Measurements from ENCODE around the gene DLL3.

The DLL3 gene

DNA sequence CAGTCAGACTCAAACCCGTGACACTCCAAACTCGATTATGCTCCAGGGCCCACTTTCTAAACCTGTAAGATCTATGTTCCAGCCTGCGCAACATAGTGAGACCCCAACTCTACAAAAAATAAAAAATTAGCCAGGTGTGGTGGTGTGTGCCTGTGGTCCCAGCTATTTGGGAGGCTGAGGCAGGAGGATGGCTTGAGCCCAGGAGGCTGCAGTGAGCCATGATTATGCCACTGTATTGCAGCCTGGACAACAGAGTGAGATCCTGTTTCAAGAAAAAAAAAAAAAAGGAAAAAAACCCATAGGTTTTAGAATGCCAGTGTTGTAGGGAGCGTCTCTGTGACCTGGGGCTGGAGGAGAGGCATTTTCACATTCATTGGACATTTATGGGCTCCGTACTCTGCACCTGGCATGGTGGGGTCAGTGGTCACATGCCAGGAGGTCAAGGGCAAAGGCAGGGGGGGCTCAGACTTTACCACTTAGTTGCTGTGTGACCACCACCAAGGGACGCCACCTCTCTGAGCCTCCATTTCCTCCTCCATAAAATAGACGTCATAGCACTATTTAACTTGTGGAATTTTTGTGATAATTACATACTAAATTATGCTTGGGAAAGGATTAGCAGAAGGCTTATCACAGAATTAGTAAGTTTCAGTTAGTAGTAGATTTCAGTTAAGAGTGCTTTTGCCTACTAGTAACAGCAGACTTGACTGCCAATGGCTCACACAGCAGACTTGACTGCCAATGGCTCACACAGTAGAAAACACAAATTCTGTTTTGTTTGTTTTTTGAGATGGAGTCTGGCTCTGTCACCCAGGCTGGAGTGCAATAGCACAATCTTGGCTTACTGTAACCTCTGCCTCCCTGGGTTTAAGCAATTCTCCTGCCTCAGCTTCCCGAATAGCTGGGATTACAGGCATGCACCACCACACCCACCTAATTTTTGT lies 22.1 kb downstream of the DLL3 start:
- TF ChIP-seq, protein P1, sequence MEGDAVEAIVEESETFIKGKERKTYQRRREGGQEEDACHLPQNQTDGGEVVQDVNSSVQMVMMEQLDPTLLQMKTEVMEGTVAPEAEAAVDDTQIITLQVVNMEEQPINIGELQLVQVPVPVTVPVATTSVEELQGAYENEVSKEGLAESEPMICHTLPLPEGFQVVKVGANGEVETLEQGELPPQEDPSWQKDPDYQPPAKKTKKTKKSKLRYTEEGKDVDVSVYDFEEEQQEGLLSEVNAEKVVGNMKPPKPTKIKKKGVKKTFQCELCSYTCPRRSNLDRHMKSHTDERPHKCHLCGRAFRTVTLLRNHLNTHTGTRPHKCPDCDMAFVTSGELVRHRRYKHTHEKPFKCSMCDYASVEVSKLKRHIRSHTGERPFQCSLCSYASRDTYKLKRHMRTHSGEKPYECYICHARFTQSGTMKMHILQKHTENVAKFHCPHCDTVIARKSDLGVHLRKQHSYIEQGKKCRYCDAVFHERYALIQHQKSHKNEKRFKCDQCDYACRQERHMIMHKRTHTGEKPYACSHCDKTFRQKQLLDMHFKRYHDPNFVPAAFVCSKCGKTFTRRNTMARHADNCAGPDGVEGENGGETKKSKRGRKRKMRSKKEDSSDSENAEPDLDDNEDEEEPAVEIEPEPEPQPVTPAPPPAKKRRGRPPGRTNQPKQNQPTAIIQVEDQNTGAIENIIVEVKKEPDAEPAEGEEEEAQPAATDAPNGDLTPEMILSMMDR (IDR thresholded peaks at IDR 0.05; ENCODE audit: extremely low read depth, missing control alignments): no peak
- DNase-seq (ENCODE audit: low spot score): no peak

- no peak for DNase-seq (ENCODE audit: low spot score)
- TF ChIP-seq, protein P1 (IDR thresholded peaks at IDR 0.05; ENCODE audit: extremely low read depth, missing control alignments): no peak
Observed at GRCh38 chr19:39524495-39524894, 25.7 kb downstream of the DLL3 start.

DNA sequence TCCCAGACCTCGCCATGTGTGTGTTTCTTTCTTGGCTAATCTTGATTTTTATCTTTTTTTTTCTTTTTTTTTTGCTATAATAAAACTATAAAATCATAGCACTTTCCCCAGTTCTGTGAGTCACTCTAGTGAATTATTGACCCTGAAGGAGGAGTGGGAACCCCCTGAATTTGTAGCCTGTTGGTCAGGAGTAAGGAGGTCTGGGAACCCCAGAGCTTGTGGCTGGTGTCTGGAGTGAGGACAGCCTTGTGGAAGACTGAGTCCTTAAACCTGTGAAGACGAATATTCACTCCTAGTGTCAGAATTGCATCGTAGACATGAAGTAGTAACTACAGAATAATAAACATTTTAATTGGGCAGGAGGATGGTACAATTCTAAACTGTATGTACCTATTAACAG lies 26.5 kb downstream of the DLL3 start:
- no peak for DNase-seq (ENCODE audit: low spot score)
- TF ChIP-seq, protein P1 (IDR thresholded peaks at IDR 0.05; ENCODE audit: extremely low read depth, missing control alignments): no peak

- TF ChIP-seq, protein P1 (IDR thresholded peaks at IDR 0.05; ENCODE audit: extremely low read depth, missing control alignments): no peak
Observed at GRCh38 chr19:39531834-39532232, 33.1 kb downstream of the DLL3 start.

DNA sequence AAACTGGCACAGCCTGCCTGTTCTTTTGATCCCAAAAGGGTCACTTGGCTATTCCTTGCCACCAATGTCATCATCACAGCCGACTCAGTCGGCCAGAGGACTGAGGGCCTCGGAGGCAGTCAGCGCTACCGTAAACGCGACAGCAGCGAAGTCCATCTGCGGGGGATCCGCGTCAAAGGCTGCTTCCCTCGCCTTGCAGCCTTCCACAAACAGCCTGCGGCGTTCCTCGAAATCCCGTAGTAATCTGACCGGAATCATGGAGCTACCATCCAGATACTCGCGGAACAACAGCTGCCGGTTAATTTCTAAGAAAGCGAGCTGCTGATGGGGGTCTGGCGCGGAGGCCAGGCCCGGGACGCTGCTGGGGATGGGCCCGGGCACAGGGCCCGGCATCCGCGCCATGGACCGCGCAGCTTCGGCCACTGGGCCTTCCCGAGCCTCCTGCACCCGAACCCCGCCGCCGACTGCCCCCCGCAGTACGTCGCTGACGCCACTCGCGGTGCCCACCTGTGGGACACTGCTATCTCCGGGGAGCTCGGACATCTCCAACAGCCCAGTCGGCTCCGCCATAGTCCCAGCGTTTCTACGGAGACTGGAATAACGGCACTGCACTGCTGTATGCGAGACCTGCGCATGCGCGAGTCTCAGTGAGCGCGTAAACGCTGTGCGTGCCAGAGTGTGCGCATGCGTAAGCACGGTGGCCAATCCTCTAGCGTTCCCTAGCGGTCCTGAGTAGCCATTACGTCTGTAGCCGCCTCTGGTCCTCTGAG lies 33.7 kb downstream of the DLL3 start, which contains the start of gene EID2B:
Gene EID2B (minus strand): TSS at position 620 of the 770 bp plus-strand sequence. CDS start 50 bp downstream, at position 570.
- TF ChIP-seq, protein P1 (IDR thresholded peaks at IDR 0.05; ENCODE audit: extremely low read depth, missing control alignments): peak; percentile 96
- DNase-seq (ENCODE audit: low spot score): peak; percentile 98

More at GRCh38 chr19:39531834-39532232, 33.1 kb downstream of the DLL3 start:
- DNase-seq (ENCODE audit: low spot score): no peak

DNA sequence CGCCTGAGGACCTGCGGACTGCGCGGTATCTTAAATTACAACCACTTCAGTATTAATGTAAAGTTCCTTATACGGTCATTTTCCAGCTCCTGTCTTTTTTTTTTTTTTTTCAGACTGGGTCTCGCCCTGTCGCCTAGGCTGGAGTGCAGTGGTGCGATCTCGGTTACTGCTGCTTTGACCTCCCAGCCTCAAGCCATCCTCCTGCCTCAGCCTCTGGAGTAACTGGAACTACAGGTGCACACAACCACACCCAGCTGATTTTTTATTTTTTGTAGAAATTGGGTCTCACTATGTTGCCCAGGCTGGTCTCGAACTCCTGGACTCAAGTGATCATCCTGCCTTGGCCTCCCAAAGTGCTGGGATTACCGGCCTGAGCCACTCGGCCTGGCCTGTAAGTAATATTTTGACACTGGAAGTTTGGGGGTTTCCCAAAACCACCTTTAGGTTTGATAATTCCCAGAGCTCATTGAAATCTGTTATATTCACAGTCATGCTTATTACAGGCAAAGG lies 34.3 kb downstream of the DLL3 start:
- TF ChIP-seq, protein P1 (IDR thresholded peaks at IDR 0.05; ENCODE audit: extremely low read depth, missing control alignments): no peak
- no peak for DNase-seq (ENCODE audit: low spot score)
